Transverse colon (tissue), 4 donors: ENCODE measurements around the gene RIMS1. TPM values are rescaled to one million over a fixed set of nuclear protein-coding genes. Genes with fewer than 3 reads are reported as not detected.

Experiments used
- DNase-seq: peaks from one replicate; pipeline ENCODE4 v3.0.0-alpha.2; 2019
- H3K27ac ChIP-seq, 4 donors: fragments of 200-600 bp; sonication (generic); 2 replicates each; pipeline ENCODE4 v1.5.1; 2016 to 2018; ENCODE audit warnings: inconsistent platforms in 4 of 4
- H3K27me3 ChIP-seq: fragments of 200-600 bp; sonication (generic); 2 replicates; pipeline ENCODE4 v1.5.1; 2017; ENCODE audit warnings: inconsistent platforms
- H3K36me3 ChIP-seq, 4 donors: fragments of 200-600 bp; sonication (generic); 2 replicates each; pipeline ENCODE4 v1.5.1; 2017 to 2019; ENCODE audit warnings: inconsistent platforms in 4 of 4
- H3K4me1 ChIP-seq, 4 donors: fragments of 200-600 bp; sonication (generic); 2 replicates each; pipeline ENCODE4 v1.5.1; 2017 to 2020; ENCODE audit warnings: inconsistent platforms in 4 of 4
- H3K4me3 ChIP-seq, 4 donors: fragments of 200-600 bp; sonication (generic); 1 replicate in 1 of 4; 2 replicates in 3 of 4; pipeline versions ENCODE4 v1.5.1 to v1.6.1; 2017 to 2019; ENCODE audit warnings: inconsistent platforms in 4 of 4
- H3K9me3 ChIP-seq, 2 donors: fragments of 200-600 bp; sonication (generic); 2 replicates each; pipeline ENCODE4 v1.5.1; 2017 to 2019; ENCODE audit warnings: inconsistent platforms in 2 of 2
- CTCF ChIP-seq, 5 experiments: fragments of 200-600 bp in 3 of 5; fragments of 450-650 bp in 2 of 5; sonication (generic) in 3 of 5; IDR thresholded peaks; 1 replicate in 2 of 5; 2 replicates in 3 of 5; pipeline ENCODE4 v1.5.1; 2016 to 2017; ENCODE audit warnings: antibody characterized with exemption in 5 of 5, inconsistent platforms in 3 of 5, mild to moderate bottlenecking in 2 of 5, moderate library complexity in 1 of 5
- EP300 ChIP-seq: sonication (generic); formaldehyde crosslinking; IDR thresholded peaks from one replicate; pipeline ENCODE4 v1.6.1; 2017; ENCODE audit warnings: antibody characterized with exemption, low read depth
- POLR2A ChIP-seq: fragments of 450-650 bp; IDR thresholded peaks from one replicate; pipeline ENCODE4 v1.6.1; 2016; ENCODE audit warnings: antibody characterized with exemption, mild to moderate bottlenecking, moderate library complexity
- POLR2AphosphoS5 ChIP-seq, 3 donors: sonication (generic); formaldehyde crosslinking; IDR thresholded peaks; one replicate each; pipeline ENCODE4 v1.6.1; 2016; ENCODE audit warnings: antibody characterized with exemption in 3 of 3
- WGBS, 2 donors: methylation state at CpG; one replicate each; pipeline ENCODE4 v1.1.5; 2018; ENCODE audit warnings: low coverage in 1 of 2; 5-methylcytosine and 5-hydroxymethylcytosine counted together
- in situ Hi-C, 4 donors: fragments of 200-750 bp; cut with MboI; loops; one replicate each; pipeline versions ENCODE4 v1.15.0 to v1.15.1; 2017; ENCODE audit warnings: low sequenced_read_pairs in 3 of 4, low pct_ligation_motif_present in 1 of 4, low pct_unique_long_range_greater_than_20kb in 1 of 4
- intact Hi-C: fragments of 100-400 bp; cut with DNase I; formaldehyde crosslinking; loops from one replicate; pipeline ENCODE4 v1.15.1; 2023; ENCODE audit warnings: low total_unique reads
- total RNA-seq, 4 donors: library from RNA; depleted of rRNA; stranded (reverse); fragments of >200 nt; gene quantifications; one replicate each; pipeline ENCODE4 v1.1.0, GENCODE V29; 2016

The RIMS1 gene
- total RNA-seq, 4 donors from 2014 or later = 0.32 to 0.41 TPM; not detected in 2

- Histone ChIP-seq H3K36me3 (no peaks in the 10 kb centered on the region), H3K27ac (no peak overlapping the region), H3K4me3 (no peak overlapping the region), H3K9me3 (no peaks in the 10 kb centered on the region), H3K4me1 (no peaks in the 10 kb centered on the region), H3K27me3 (no peaks in the 10 kb centered on the region)
- no peak for TF ChIP-seq POLR2AphosphoS5 (IDR thresholded peaks at IDR 0.05)
- TF ChIP-seq CTCF (IDR thresholded peaks at IDR 0.05) = no peak
- no peak for TF ChIP-seq EP300
- no peak for TF ChIP-seq POLR2A
- in situ Hi-C loops (no loop called here), intact Hi-C loops (no loop called here)
- DNase-seq = no peak
- 88 to 100% methylated on average over 1 of the region's 1 CpG for WGBS, 2 donors
Observed at GRCh38 chr6:72440611-72441010, 554.3 kb downstream of the RIMS1 start.

GRCh38 chr6:72446430-72446829 is 560.1 kb downstream of the RIMS1 start:
- TF ChIP-seq POLR2A = no peak
- TF ChIP-seq CTCF (IDR thresholded peaks at IDR 0.05) = no peak
- no peak for TF ChIP-seq EP300
- no peak for TF ChIP-seq POLR2AphosphoS5 (IDR thresholded peaks at IDR 0.05)
- DNase-seq = no peak
- Histone ChIP-seq H3K4me1 (no peaks in the 10 kb centered on the region), H3K27ac (no peak overlapping the region), H3K27me3 (no peaks in the 10 kb centered on the region), H3K9me3 (no peaks in the 10 kb centered on the region), H3K36me3 (no peaks in the 10 kb centered on the region), H3K4me3 (no peak overlapping the region)
- intact Hi-C loops = no loop called here
- in situ Hi-C loops = no loop called here
- WGBS, 2 donors = 17 to 26% methylated on average over 1 of the region's 1 CpG
